Measurements from ENCODE around the gene WDR64. TPM values are rescaled to one million over a fixed set of nuclear protein-coding genes. Genes with fewer than 3 reads are reported as not detected.

Gene WDR64
- polyA plus RNA-seq, 2 of the 4 experiments (the other 2 are of a cell fraction): not detected

DNA sequence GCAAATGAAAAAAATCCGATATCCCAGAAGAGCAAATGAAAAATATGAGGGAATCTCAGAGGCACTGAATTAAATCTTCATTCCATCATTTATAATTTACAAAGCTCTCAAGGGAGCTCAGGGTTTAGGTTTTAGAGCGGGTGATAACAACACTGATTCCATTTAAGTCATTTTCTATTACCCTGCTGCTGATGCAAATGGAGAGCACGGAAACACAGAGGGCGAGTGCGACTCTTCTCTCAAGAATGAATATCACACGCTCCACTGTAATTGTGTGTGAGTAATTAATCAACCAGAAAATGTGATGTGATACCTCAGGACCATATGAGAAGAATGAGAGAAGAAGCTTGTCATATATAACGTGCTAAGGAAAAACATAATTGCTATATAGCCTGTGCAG is 34.7 kb upstream of the WDR64 start:
- no peak for FAIRE-seq
- no peak for ATAC-seq
- WGBS (ENCODE audit: missing lambda C conversion rate): 95% methylated on average over 7 of the region's 7 CpGs
- ChIA-PET CTCF (interaction anchor here (1.2 to 3.5 kb wide), 4 partner anchors 10 to 279 kb away, joined by 3 to 23 read pairs (median 4); no protein-coding TSS in a partner anchor), POLR2A (no interaction called here)
- no peak for DNase-seq (ENCODE audit: low read depth in 1 of 2, low spot score in 1 of 2)
- Histone ChIP-seq H3K4me2 (peak overlapping the region; percentile 94; the same call in 2 of the 3 replicates), H3K9me3 (no peaks in the 10 kb centered on the region), H3K27ac (peak overlapping the region; percentile 89 to 90), H3K4me3 (no peak overlapping the region), H3K4me1 (peaks cover 80% of the 10 kb centered on the region)
- TF ChIP-seq, protein P1, sequence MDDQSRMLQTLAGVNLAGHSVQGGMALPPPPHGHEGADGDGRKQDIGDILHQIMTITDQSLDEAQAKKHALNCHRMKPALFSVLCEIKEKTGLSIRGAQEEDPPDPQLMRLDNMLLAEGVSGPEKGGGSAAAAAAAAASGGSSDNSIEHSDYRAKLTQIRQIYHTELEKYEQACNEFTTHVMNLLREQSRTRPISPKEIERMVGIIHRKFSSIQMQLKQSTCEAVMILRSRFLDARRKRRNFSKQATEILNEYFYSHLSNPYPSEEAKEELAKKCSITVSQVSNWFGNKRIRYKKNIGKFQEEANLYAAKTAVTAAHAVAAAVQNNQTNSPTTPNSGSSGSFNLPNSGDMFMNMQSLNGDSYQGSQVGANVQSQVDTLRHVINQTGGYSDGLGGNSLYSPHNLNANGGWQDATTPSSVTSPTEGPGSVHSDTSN (IDR thresholded peaks at IDR 0.05): no peak

DNA sequence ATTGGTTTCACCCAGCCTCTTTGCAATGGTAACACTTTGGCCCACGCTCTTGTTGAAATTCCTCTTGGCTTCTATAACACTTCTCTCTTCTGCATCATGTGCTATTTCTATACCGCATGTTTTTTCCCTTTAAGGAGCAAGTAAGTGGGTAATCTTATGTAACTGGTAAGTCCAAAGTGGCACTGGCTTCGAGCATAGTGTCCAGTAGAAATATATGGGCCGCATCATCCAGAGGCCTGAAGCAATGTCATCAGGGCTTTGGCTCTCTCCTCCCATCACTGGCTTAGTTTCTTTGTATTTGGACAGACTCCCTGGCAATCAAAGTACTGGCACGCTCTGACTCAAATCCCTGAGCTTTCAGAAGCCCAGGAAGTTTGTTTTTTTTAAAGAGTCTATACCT is 29.4 kb upstream of the WDR64 start:
- Histone ChIP-seq H3K4me2 (no peak overlapping the region), H3K4me3 (no peak overlapping the region), H3K4me1 (peaks cover 47% of the 10 kb centered on the region), H3K9me3 (no peaks in the 10 kb centered on the region), H3K27ac (no peak overlapping the region)
- DNase-seq (ENCODE audit: low read depth in 1 of 2, low spot score in 1 of 2) (no peak), FAIRE-seq (no peak), ATAC-seq (no peak)
- 83% methylated on average over 5 of the region's 5 CpGs for WGBS (ENCODE audit: missing lambda C conversion rate)
- TF ChIP-seq HOXA7 (CRISPR knock-in tag; IDR thresholded peaks at IDR 0.05) (no peak), ESRRA (IDR thresholded peaks at IDR 0.05; ENCODE audit: borderline replicate concordance, low read length) (no peak), MAZ (IDR thresholded peaks at IDR 0.05; ENCODE audit: borderline replicate concordance, low read depth, low read length) (no peak), CHD4 (IDR thresholded peaks at IDR 0.05; ENCODE audit: borderline replicate concordance) (no peak), NR3C1 (IDR thresholded peaks at IDR 0.05) (no peak), HOXB13 (CRISPR knock-in tag; IDR thresholded peaks at IDR 0.05; ENCODE audit: low read depth) (no peak), ZNF302 (CRISPR knock-in tag; IDR thresholded peaks at IDR 0.05) (no peak), JUNB (IDR thresholded peaks at IDR 0.05) (no peak), FOXS1 (CRISPR knock-in tag; IDR thresholded peaks at IDR 0.05) (no peak), RARB (CRISPR knock-in tag; IDR thresholded peaks at IDR 0.05) (no peak), NPAS2 (CRISPR knock-in tag; IDR thresholded peaks at IDR 0.05; ENCODE audit: borderline replicate concordance) (no peak), FOSL2 (IDR thresholded peaks at IDR 0.05) (no peak), FOSL2 (CRISPR knock-in tag; IDR thresholded peaks at IDR 0.05) (no peak), CHD2 (IDR thresholded peaks at IDR 0.05; ENCODE audit: low read length, partially characterized antibody) (no peak), PHF8 (IDR thresholded peaks at IDR 0.05; ENCODE audit: borderline replicate concordance, low read depth) (no peak), TFCP2L1 (CRISPR knock-in tag; IDR thresholded peaks at IDR 0.05) (no peak), CBX2 (IDR thresholded peaks at IDR 0.05; ENCODE audit: borderline replicate concordance, low read depth) (no peak), POLR2A (IDR thresholded peaks at IDR 0.05; ENCODE audit: low read length) (no peak)
- TF ChIP-seq, protein P2, sequence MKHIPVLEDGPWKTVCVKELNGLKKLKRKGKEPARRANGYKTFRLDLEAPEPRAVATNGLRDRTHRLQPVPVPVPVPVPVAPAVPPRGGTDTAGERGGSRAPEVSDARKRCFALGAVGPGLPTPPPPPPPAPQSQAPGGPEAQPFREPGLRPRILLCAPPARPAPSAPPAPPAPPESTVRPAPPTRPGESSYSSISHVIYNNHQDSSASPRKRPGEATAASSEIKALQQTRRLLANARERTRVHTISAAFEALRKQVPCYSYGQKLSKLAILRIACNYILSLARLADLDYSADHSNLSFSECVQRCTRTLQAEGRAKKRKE (CRISPR knock-in tag; IDR thresholded peaks at IDR 0.05; ENCODE audit: low read depth): no peak
- TF ChIP-seq, protein P3, sequence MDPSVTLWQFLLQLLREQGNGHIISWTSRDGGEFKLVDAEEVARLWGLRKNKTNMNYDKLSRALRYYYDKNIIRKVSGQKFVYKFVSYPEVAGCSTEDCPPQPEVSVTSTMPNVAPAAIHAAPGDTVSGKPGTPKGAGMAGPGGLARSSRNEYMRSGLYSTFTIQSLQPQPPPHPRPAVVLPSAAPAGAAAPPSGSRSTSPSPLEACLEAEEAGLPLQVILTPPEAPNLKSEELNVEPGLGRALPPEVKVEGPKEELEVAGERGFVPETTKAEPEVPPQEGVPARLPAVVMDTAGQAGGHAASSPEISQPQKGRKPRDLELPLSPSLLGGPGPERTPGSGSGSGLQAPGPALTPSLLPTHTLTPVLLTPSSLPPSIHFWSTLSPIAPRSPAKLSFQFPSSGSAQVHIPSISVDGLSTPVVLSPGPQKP (IDR thresholded peaks at IDR 0.05; ENCODE audit: low read depth, low read length): no peak
- TF ChIP-seq, protein P1 (IDR thresholded peaks at IDR 0.05): no peak
- CTCF ChIA-PET: interaction anchor here (5.1 kb wide), 1 partner anchor 12 kb away, joined by 66 read pairs; no protein-coding TSS in a partner anchor
- POLR2A ChIA-PET: no interaction called here

Data from A549 (cell line).